GM23248 (cell line): ENCODE measurements around the gene CYP3A5.

Experiments
- EZH2 ChIP-seq: fragments of 200-600 bp; sonication (generic); IDR thresholded peaks from 2 replicates; pipeline ENCODE4 v1.6.1; 2018; ENCODE audit warnings: antibody characterized with exemption, mild to moderate bottlenecking; ENCODE audit not compliant: insufficient read depth, poor library complexity, severe bottlenecking
- EZH2phosphoT487 ChIP-seq: fragments of 200-600 bp; sonication (generic); IDR thresholded peaks from 2 replicates; pipeline ENCODE4 v1.6.1; 2018; ENCODE audit warnings: antibody characterized with exemption, moderate library complexity, mild to moderate bottlenecking, low read depth; ENCODE audit not compliant: insufficient read depth

GRCh38 chr7:99599836-99600235 is 80.0 kb downstream of the CYP3A5 start:
- TF ChIP-seq EZH2: no peak
- TF ChIP-seq EZH2phosphoT487: no peak
